Activated CD8-positive, alpha-beta memory T cell treated with anti-CD3 and anti-CD28 coated beads, Interleukin-2, amount 50 U/mL, for 1 hour (primary cell): ENCODE data around the gene MYEOV.

Experiments
- DNase-seq: peaks from one replicate; pipeline ENCODE4 v3.0.0-alpha.2; 2020; ENCODE audit errors: extremely low read depth

The MYEOV gene

GRCh38 chr11:69265911-69266510 lies 27.9 kb upstream of the MYEOV start:
- DNase-seq: no peak

GRCh38 chr11:69267395-69267805 lies 26.6 kb upstream of the MYEOV start:
- no peak for DNase-seq

- DNase-seq: no peak
Measured at GRCh38 chr11:69268911-69269310, 25.0 kb upstream of the MYEOV start.

GRCh38 chr11:69269388-69269787 lies 24.6 kb upstream of the MYEOV start:
- DNase-seq: no peak

GRCh38 chr11:69269926-69270697 lies 23.8 kb upstream of the MYEOV start:
- no peak for DNase-seq

GRCh38 chr11:69270941-69271340 lies 23.0 kb upstream of the MYEOV start:
- DNase-seq: no peak

- DNase-seq: no peak
Measured at GRCh38 chr11:69272055-69272454, 21.9 kb upstream of the MYEOV start.

GRCh38 chr11:69272831-69273485 lies 21.0 kb upstream of the MYEOV start:
- no peak for DNase-seq

- DNase-seq: no peak
Measured at GRCh38 chr11:69273571-69273970, 20.4 kb upstream of the MYEOV start.

- no peak for DNase-seq
Measured at GRCh38 chr11:69274531-69275016, 19.4 kb upstream of the MYEOV start.

- DNase-seq: no peak
Measured at GRCh38 chr11:69275178-69275577, 18.8 kb upstream of the MYEOV start.

GRCh38 chr11:69276165-69276564 lies 17.8 kb upstream of the MYEOV start:
- DNase-seq: no peak

- DNase-seq: no peak
Measured at GRCh38 chr11:69277074-69277809, 16.7 kb upstream of the MYEOV start.

- no peak for DNase-seq
Measured at GRCh38 chr11:69278091-69278867, 15.7 kb upstream of the MYEOV start.

- DNase-seq: no peak
Measured at GRCh38 chr11:69280451-69280850, 13.5 kb upstream of the MYEOV start.

- DNase-seq: no peak
Measured at GRCh38 chr11:69280994-69281393, 13.0 kb upstream of the MYEOV start.

GRCh38 chr11:69283446-69283845 lies 10.5 kb upstream of the MYEOV start:
- DNase-seq: no peak

GRCh38 chr11:69284081-69284511 lies 9.9 kb upstream of the MYEOV start:
- DNase-seq: no peak

- DNase-seq: no peak
Measured at GRCh38 chr11:69285091-69285490, 8.9 kb upstream of the MYEOV start.

- no peak for DNase-seq
Measured at GRCh38 chr11:69285766-69286165, 8.2 kb upstream of the MYEOV start.
